Muscle of back (tissue), 11 donors: ENCODE data around the gene MAP3K4. TPM values are rescaled to one million over a fixed set of nuclear protein-coding genes. Genes with fewer than 3 reads are reported as not detected.

ENCODE experiments used
- DNase-seq, 3 donors: peaks; one replicate each; pipeline versions ENCODE4 v3.0.0 to v3.0.0-alpha.2; 2013
- polyA plus RNA-seq, 10 donors: library from polyadenylated mRNA; unstranded; fragments of 120-200 nt; gene quantifications; one replicate each; pipeline ENCODE4 v1.2.1, GENCODE V29; 2013; ENCODE audit not compliant: insufficient read length in 10 of 10

The MAP3K4 gene
- polyA plus RNA-seq, 10 donors: 15.0 to 29.1 (median 22.0) TPM

- DNase-seq: no peak
Measured at GRCh38 chr6:161000632-161001031, 9.1 kb downstream of the MAP3K4 start.

- no peak for DNase-seq
Measured at GRCh38 chr6:161001421-161001820, 9.9 kb downstream of the MAP3K4 start.

GRCh38 chr6:161003336-161003735, 11.8 kb downstream of the MAP3K4 start:
- DNase-seq: no peak

GRCh38 chr6:161008245-161008644, 16.7 kb downstream of the MAP3K4 start:
- DNase-seq: no peak

GRCh38 chr6:161009991-161010390, 18.4 kb downstream of the MAP3K4 start:
- no peak for DNase-seq

- no peak for DNase-seq
Measured at GRCh38 chr6:161010418-161010817, 18.8 kb downstream of the MAP3K4 start.

GRCh38 chr6:161011492-161012480, 20.2 kb downstream of the MAP3K4 start:
- DNase-seq: peak in 2 of 3 donors; percentile 45 to 65

- DNase-seq: no peak
Measured at GRCh38 chr6:161013695-161014094, 22.1 kb downstream of the MAP3K4 start.

- DNase-seq: no peak
Measured at GRCh38 chr6:161017766-161018564, 26.4 kb downstream of the MAP3K4 start.

GRCh38 chr6:161019324-161019839, 27.8 kb downstream of the MAP3K4 start:
- no peak for DNase-seq

- DNase-seq: no peak
Measured at GRCh38 chr6:161021543-161021942, 30.0 kb downstream of the MAP3K4 start.

- DNase-seq: no peak
Measured at GRCh38 chr6:161021998-161022743, 30.6 kb downstream of the MAP3K4 start.

GRCh38 chr6:161023316-161023715, 31.7 kb downstream of the MAP3K4 start:
- DNase-seq: no peak

GRCh38 chr6:161024364-161024920, 32.9 kb downstream of the MAP3K4 start:
- no peak for DNase-seq

GRCh38 chr6:161027385-161027784, 35.8 kb downstream of the MAP3K4 start:
- no peak for DNase-seq

GRCh38 chr6:161029195-161029809, 37.7 kb downstream of the MAP3K4 start:
- peak in 1 of 3 donors; percentile 86 for DNase-seq

- peak in 1 of 3 donors; percentile 45 for DNase-seq
Measured at GRCh38 chr6:161031721-161032495, 40.3 kb downstream of the MAP3K4 start.

GRCh38 chr6:161033667-161034066, 42.1 kb downstream of the MAP3K4 start:
- peak in 1 of 3 donors; percentile 8 for DNase-seq

GRCh38 chr6:161035182-161035980, 43.8 kb downstream of the MAP3K4 start:
- DNase-seq: no peak
